ENCODE measurements around the gene P2RY8. TPM values are rescaled to one million over a fixed set of nuclear protein-coding genes. Genes with fewer than 3 reads are reported as not detected.

Gene P2RY8
- total RNA-seq, 4 donors from 2014 or later: 1.7 to 5.5 (median 2.9) TPM

- TF ChIP-seq, protein P1, sequence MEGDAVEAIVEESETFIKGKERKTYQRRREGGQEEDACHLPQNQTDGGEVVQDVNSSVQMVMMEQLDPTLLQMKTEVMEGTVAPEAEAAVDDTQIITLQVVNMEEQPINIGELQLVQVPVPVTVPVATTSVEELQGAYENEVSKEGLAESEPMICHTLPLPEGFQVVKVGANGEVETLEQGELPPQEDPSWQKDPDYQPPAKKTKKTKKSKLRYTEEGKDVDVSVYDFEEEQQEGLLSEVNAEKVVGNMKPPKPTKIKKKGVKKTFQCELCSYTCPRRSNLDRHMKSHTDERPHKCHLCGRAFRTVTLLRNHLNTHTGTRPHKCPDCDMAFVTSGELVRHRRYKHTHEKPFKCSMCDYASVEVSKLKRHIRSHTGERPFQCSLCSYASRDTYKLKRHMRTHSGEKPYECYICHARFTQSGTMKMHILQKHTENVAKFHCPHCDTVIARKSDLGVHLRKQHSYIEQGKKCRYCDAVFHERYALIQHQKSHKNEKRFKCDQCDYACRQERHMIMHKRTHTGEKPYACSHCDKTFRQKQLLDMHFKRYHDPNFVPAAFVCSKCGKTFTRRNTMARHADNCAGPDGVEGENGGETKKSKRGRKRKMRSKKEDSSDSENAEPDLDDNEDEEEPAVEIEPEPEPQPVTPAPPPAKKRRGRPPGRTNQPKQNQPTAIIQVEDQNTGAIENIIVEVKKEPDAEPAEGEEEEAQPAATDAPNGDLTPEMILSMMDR (IDR thresholded peaks at IDR 0.05): no peak
- DNase-seq (ENCODE audit: low spot score) (no peak), ATAC-seq (ENCODE audit: low FRiP score) (no peak)
Measured at GRCh38 chrX:1444561-1445500, 92.2 kb downstream of the P2RY8 start.

DNA sequence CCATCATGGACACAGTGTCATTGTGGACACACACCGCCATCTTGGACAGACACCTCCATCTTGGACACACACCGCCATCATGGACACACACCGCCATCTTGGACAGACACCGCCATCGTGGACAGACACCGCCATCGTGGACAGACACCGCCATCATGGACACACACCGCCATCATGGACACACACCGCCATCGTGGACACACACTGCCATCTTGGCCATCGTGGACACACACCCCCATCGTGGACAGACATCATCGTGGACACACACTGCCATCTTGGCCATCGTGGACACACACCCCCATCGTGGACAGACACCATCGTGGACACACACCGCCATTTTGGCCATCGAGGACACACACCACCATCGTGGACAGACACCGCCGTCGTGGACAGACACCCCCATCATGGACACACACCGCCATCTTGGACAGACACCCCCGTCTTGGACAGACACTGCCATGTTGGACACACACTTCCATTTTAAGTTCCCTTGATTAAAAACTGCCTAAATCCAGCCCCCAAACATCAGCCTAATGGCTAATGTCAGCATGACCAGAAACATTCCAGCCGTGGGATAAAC, 93.4 kb downstream of the P2RY8 start:
- no peak for DNase-seq (ENCODE audit: low spot score)
- TF ChIP-seq, protein P1 (IDR thresholded peaks at IDR 0.05): no peak
- ATAC-seq (ENCODE audit: low FRiP score): no peak

DNA sequence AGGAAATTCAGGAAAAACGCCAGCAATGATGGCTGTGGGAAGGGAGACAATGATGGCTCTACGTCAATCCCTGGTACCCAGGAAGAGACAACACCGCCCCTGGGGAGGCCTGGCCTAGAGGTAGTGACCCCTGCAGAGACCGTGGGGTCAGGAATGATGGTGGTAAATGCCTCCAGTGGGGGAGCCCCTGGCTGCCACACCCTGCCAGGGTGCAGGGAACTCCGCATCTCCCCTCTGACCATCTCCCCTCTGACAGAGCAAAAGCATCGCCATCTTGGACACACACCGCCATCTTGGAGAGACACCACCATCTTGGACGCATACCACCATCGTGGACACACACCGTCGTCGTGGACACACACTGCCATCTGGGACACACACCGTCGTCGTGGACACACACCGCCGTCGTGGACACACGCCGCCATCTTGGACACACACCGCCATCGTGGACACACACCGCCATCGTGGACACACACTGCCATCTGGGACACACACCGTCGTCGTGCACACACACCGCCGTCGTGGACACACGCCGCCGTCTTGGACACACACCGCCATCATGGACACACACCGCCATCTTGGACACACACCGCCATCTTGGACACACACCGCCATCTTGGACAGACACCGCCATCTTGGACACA, 94.1 kb downstream of the P2RY8 start:
- DNase-seq (ENCODE audit: low spot score) (no peak), ATAC-seq (ENCODE audit: low FRiP score) (no peak)
- TF ChIP-seq, protein P1 (IDR thresholded peaks at IDR 0.05): no peak

GRCh38 chrX:1442016-1442665, 94.8 kb downstream of the P2RY8 start:
- ATAC-seq (ENCODE audit: low FRiP score) (no peak), DNase-seq (ENCODE audit: low spot score) (no peak)
- TF ChIP-seq, protein P1 (IDR thresholded peaks at IDR 0.05): no peak

DNA sequence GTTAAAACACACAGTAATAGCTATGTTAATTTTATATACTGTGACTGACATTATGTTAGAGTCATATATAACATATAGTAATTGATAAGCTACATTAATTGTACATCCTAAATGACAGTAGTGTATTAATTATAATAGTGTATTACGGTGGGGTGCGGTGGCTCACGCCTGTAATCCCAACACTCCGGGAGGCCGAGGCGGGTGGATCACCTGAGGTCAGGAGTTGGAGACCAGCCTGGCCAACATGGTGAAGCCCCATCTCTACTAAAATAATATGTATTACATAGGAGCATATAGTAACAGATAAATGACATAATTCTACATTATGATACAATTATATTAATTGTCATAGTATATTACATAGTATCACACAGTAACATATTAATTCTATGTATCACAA, 96.5 kb downstream of the P2RY8 start:
- ATAC-seq (ENCODE audit: low FRiP score): no peak
- TF ChIP-seq, protein P1 (IDR thresholded peaks at IDR 0.05): no peak

DNA sequence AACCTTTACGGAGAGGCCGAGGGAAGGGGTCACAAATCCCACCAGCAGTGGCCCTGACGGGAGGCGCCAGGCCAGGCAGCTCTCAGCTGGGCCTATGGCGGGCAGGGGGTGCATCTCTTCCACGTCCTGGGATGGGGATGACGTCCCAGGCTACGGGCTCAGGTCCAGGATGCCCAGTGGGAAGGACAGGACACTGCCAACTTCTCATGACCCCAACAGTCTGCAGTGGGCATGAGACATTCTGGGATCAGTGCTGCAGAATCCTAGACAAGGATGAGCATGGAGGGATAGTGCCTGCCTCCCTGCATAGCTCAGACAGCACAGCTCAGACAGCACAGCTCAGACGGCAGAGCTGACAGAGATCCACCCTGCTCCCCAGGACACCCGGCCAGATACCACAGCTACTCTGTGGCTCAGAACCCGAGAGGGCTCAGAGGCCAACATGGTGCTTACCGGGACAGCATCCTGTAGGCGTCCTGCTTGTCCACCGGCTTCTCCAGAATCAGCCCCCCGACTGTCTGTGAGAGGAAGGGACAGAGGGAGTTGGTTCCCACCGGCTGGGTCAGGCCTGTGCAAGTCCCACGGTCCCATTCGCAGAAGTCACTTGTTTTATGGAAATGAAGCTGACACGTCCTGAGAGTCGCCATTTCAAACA, 101.6 kb downstream of the P2RY8 start:
- ATAC-seq (ENCODE audit: low FRiP score) (no peak), DNase-seq (ENCODE audit: low spot score) (no peak)
- TF ChIP-seq, protein P1 (IDR thresholded peaks at IDR 0.05): no peak

More for the DNA sequence above, 96.5 kb downstream of the P2RY8 start:
- DNase-seq (ENCODE audit: low spot score): no peak
